OCI-LY3 (cell line): ENCODE measurements around the gene CST7.
A peak's percentile ranks its signal among the peaks of the same experiment; 100 is the strongest.

Experiments used
- H2AFZ ChIP-seq: fragments of 200-600, 300-600 bp; shearing (Covaris generic); 2 replicates; pipeline ENCODE4 v1.6.0; 2014; ENCODE audit warnings: antibody characterized with exemption, low read depth, low read length
- H3K27ac ChIP-seq: fragments of 200-600, 300-600 bp; sonication (generic); 2 replicates; pipeline ENCODE4 v1.5.1; 2014; ENCODE audit warnings: mild to moderate bottlenecking, low read length, moderate library complexity, mixed read lengths
- H3K27me3 ChIP-seq: fragments of 200-600, 300-600 bp; sonication (generic); 2 replicates; pipeline ENCODE4 v1.6.1; 2014; ENCODE audit warnings: low read depth, low read length, mixed read lengths
- H3K36me3 ChIP-seq: fragments of 200-600, 300-600 bp; sonication (generic); replicated peaks from 2 replicates; pipeline ENCODE3; 2014; ENCODE audit warnings: low read depth, low read length, mixed read lengths
- H3K4me1 ChIP-seq: fragments of 300-600, 200-600 bp; sonication (generic); 2 replicates; pipeline ENCODE4 v1.6.1; 2014; ENCODE audit warnings: low read length, mixed read lengths
- H3K4me2 ChIP-seq: fragments of 200-600, 300-600 bp; sonication (generic); 2 replicates; pipeline ENCODE4 v1.6.1; 2014; ENCODE audit warnings: low read length, mixed read lengths
- H3K4me3 ChIP-seq: fragments of 300-600, 200-600 bp; sonication (generic); 2 replicates; pipeline ENCODE4 v1.5.1; 2014; ENCODE audit warnings: antibody characterized with exemption, mild to moderate bottlenecking, low read length, moderate library complexity
- H3K79me2 ChIP-seq: fragments of 300-600, 200-600 bp; shearing (Covaris generic); 2 replicates; pipeline ENCODE4 v1.6.1; 2014; ENCODE audit warnings: mild to moderate bottlenecking, low read length, mixed read lengths
- H3K9ac ChIP-seq: fragments of 300-600, 200-600 bp; shearing (Covaris generic); 2 replicates; pipeline ENCODE4 v1.6.0; 2014; ENCODE audit warnings: mild to moderate bottlenecking, low read length, moderate library complexity
- H3K9me3 ChIP-seq: fragments of 200-600, 300-600 bp; shearing (Covaris generic); 2 replicates; pipeline ENCODE4 v1.6.1; 2014; ENCODE audit warnings: low read length, mixed read lengths; ENCODE audit not compliant: insufficient read depth
- H4K20me1 ChIP-seq: fragments of 200-600, 300-600 bp; sonication (generic); 2 replicates; pipeline ENCODE4 v1.6.1; 2016; ENCODE audit warnings: low read length, mixed read lengths; ENCODE audit not compliant: insufficient read depth
- CTCF ChIP-seq: fragments of 200-600, 300-600 bp; sonication (generic); IDR thresholded peaks from 2 replicates; pipeline ENCODE4 v1.5.1; 2014; ENCODE audit warnings: antibody characterized with exemption, low read length, low read depth
- EZH2phosphoT487 ChIP-seq: fragments of 200-600 bp; shearing (Covaris generic); IDR thresholded peaks from 2 replicates; pipeline ENCODE4 v1.6.1; 2018; ENCODE audit warnings: antibody characterized with exemption, mixed run types, low read depth

CST7 gene

GRCh38 chr20:24969186-24970029, 20.3 kb downstream of the CST7 start:
- Histone ChIP-seq H3K27ac (peak overlapping the region; percentile 88), H3K36me3 (peaks cover 54% of the 10 kb centered on the region), H3K4me1 (peaks cover 40% of the 10 kb centered on the region), H3K4me2 (peak overlapping the region; percentile 65), H3K79me2 (no peaks in the 10 kb centered on the region), H3K9me3 (no peaks in the 10 kb centered on the region), H2AFZ (no peak overlapping the region; the same call in 1 of the 2 replicates), H4K20me1 (no peaks in the 10 kb centered on the region), H3K27me3 (no peaks in the 10 kb centered on the region), H3K4me3 (peak overlapping the region; percentile 50), H3K9ac (peak overlapping the region; percentile 43; the same call in 1 of the 2 replicates)
- TF ChIP-seq EZH2phosphoT487 (no peak), CTCF (no peak)

GRCh38 chr20:24970030-24970553, 21.0 kb downstream of the CST7 start:
- Histone ChIP-seq H3K9me3 (no peaks in the 10 kb centered on the region), H4K20me1 (no peaks in the 10 kb centered on the region), H2AFZ (no peak overlapping the region; the same call in 1 of the 2 replicates), H3K27me3 (no peaks in the 10 kb centered on the region), H3K4me1 (peaks cover 40% of the 10 kb centered on the region), H3K4me3 (peak overlapping the region; percentile 50), H3K4me2 (peak overlapping the region; percentile 65), H3K9ac (peak overlapping the region; percentile 43), H3K36me3 (peaks cover 53% of the 10 kb centered on the region), H3K79me2 (no peaks in the 10 kb centered on the region), H3K27ac (peak overlapping the region; percentile 88)
- no peak for TF ChIP-seq CTCF
- TF ChIP-seq EZH2phosphoT487 = no peak

- Histone ChIP-seq H3K9ac (peak overlapping the region; percentile 43), H3K4me3 (peak overlapping the region; percentile 50), H3K79me2 (no peaks in the 10 kb centered on the region), H4K20me1 (no peaks in the 10 kb centered on the region), H3K4me1 (peaks cover 40% of the 10 kb centered on the region), H3K36me3 (peaks cover 50% of the 10 kb centered on the region), H3K27ac (peak overlapping the region; percentile 88), H2AFZ (peak overlapping the region; percentile 32; the same call in 1 of the 2 replicates), H3K9me3 (no peaks in the 10 kb centered on the region), H3K27me3 (no peaks in the 10 kb centered on the region), H3K4me2 (peak overlapping the region; percentile 65)
- TF ChIP-seq EZH2phosphoT487 (no peak), CTCF (no peak)
These were observed 21.7 kb downstream of the CST7 start for GRCh38 chr20:24970754-24971153.

GRCh38 chr20:24971376-24972101, 22.5 kb downstream of the CST7 start:
- Histone ChIP-seq H3K4me1 (peaks cover 40% of the 10 kb centered on the region), H3K79me2 (0 out of 2 replicates have a peak, but pooled peaks cover 3% of the 10 kb centered on the region), H2AFZ (no peak overlapping the region), H3K9me3 (peaks cover 5% of the 10 kb centered on the region), H3K9ac (no peak overlapping the region), H4K20me1 (no peaks in the 10 kb centered on the region), H3K27me3 (no peaks in the 10 kb centered on the region), H3K36me3 (peaks cover 54% of the 10 kb centered on the region), H3K4me3 (peak overlapping the region; percentile 50), H3K4me2 (peak overlapping the region; percentile 65), H3K27ac (peak overlapping the region; percentile 88)
- TF ChIP-seq EZH2phosphoT487 = no peak
- no peak for TF ChIP-seq CTCF
